HPDE6-E6E7 (cell line): ENCODE measurements around the gene CBLN3.

Experiments
- DNase-seq: peaks from one replicate; pipeline ENCODE4 v3.0.0; 2011; ENCODE audit warnings: missing footprints; ENCODE audit errors: extremely low spot score

CBLN3 gene

GRCh38 chr14:24426150-24426911, 3.1 kb downstream of the CBLN3 start:
- no peak for DNase-seq

GRCh38 chr14:24425704-24426103, 3.8 kb downstream of the CBLN3 start:
- peak; percentile 57 for DNase-seq

GRCh38 chr14:24422694-24423601, 6.5 kb downstream of the CBLN3 start:
- DNase-seq: no peak

GRCh38 chr14:24422261-24422660, 7.2 kb downstream of the CBLN3 start:
- DNase-seq: no peak

GRCh38 chr14:24418492-24418873, 11.0 kb downstream of the CBLN3 start:
- DNase-seq: peak; percentile 69

- no peak for DNase-seq
Measured at GRCh38 chr14:24417832-24418491, 11.5 kb downstream of the CBLN3 start.

GRCh38 chr14:24416932-24417619, 12.4 kb downstream of the CBLN3 start:
- no peak for DNase-seq

GRCh38 chr14:24416254-24416931, 13.1 kb downstream of the CBLN3 start:
- no peak for DNase-seq

GRCh38 chr14:24415421-24416253, 13.8 kb downstream of the CBLN3 start:
- DNase-seq: no peak

GRCh38 chr14:24414732-24415420, 14.6 kb downstream of the CBLN3 start:
- no peak for DNase-seq

- no peak for DNase-seq
Measured at GRCh38 chr14:24414077-24414476, 15.4 kb downstream of the CBLN3 start.

GRCh38 chr14:24411443-24412389, 17.8 kb downstream of the CBLN3 start:
- DNase-seq: peak; percentile 34

- DNase-seq: no peak
Measured at GRCh38 chr14:24409956-24410355, 19.5 kb downstream of the CBLN3 start.

- DNase-seq: no peak
Measured at GRCh38 chr14:24409192-24409591, 20.3 kb downstream of the CBLN3 start.

- no peak for DNase-seq
Measured at GRCh38 chr14:24408764-24409163, 20.7 kb downstream of the CBLN3 start.

- no peak for DNase-seq
Measured at GRCh38 chr14:24407608-24408325, 21.7 kb downstream of the CBLN3 start.

GRCh38 chr14:24406416-24406815, 23.1 kb downstream of the CBLN3 start:
- DNase-seq: no peak

- no peak for DNase-seq
Measured at GRCh38 chr14:24404814-24405213, 24.7 kb downstream of the CBLN3 start.
